Liver (tissue), 9 donors: ENCODE measurements around the gene ZBTB7A. TPM values are rescaled to one million over a fixed set of nuclear protein-coding genes. Genes with fewer than 3 reads are reported as not detected.

Experiments
- DNase-seq: peaks from one replicate; pipeline ENCODE4 v3.0.0-alpha.2; 2017; ENCODE audit warnings: low spot score
- H3K27ac ChIP-seq, 2 donors: one replicate each; pipeline ENCODE4 v1.7.0; 2013; ENCODE audit warnings: inconsistent platforms in 2 of 2, low read length in 2 of 2, control low read depth in 1 of 2, low read depth in 1 of 2, mild to moderate bottlenecking in 1 of 2
- H3K27me3 ChIP-seq, 4 donors: one replicate each; pipeline versions ENCODE4 v1.6.1 to v1.7.0; 2013; ENCODE audit warnings: low read length in 3 of 4, inconsistent platforms in 1 of 4, mild to moderate bottlenecking in 1 of 4, moderate library complexity in 1 of 4; ENCODE audit not compliant: control insufficient read depth in 4 of 4, insufficient read depth in 4 of 4
- H3K36me3 ChIP-seq, 4 donors: one replicate each; pipeline versions ENCODE4 v1.6.1 to v1.7.0; 2013; ENCODE audit warnings: low read length in 3 of 4, mild to moderate bottlenecking in 3 of 4, low read depth in 1 of 4, moderate library complexity in 1 of 4; ENCODE audit not compliant: control insufficient read depth in 4 of 4, insufficient read depth in 3 of 4
- H3K4me1 ChIP-seq, 4 donors: one replicate each; pipeline versions ENCODE4 v1.6.1 to v1.7.0; 2013; ENCODE audit warnings: low read length in 3 of 4, mild to moderate bottlenecking in 3 of 4, moderate library complexity in 1 of 4; ENCODE audit not compliant: control insufficient read depth in 4 of 4, insufficient read depth in 4 of 4
- H3K4me3 ChIP-seq, 3 donors: one replicate each; pipeline versions ENCODE4 v1.6.1 to v1.7.0; 2013; ENCODE audit warnings: low read length in 3 of 3, control low read depth in 1 of 3, low read depth in 1 of 3, mild to moderate bottlenecking in 1 of 3
- H3K9ac ChIP-seq, 2 donors: one replicate each; pipeline ENCODE4 v1.7.0; 2013; ENCODE audit warnings: low read length in 2 of 2, mild to moderate bottlenecking in 2 of 2, moderate library complexity in 2 of 2, control low read depth in 1 of 2, low read depth in 1 of 2
- H3K9me3 ChIP-seq, 4 donors: one replicate each; pipeline versions ENCODE4 v1.6.1 to v1.7.0; 2013; ENCODE audit warnings: low read length in 3 of 4; ENCODE audit not compliant: control insufficient read depth in 4 of 4
- EGR1 ChIP-seq, 2 donors: IDR thresholded peaks; 2 replicates each; pipeline ENCODE4 v1.6.1; 2016 to 2018; ENCODE audit warnings: antibody characterized with exemption in 2 of 2, low read depth in 2 of 2
- FOXA1 ChIP-seq: IDR thresholded peaks from 2 replicates; pipeline ENCODE4 v1.6.1; 2016; ENCODE audit warnings: antibody characterized with exemption
- FOXA2 ChIP-seq: IDR thresholded peaks from 2 replicates; pipeline ENCODE4 v1.6.1; 2016; ENCODE audit warnings: antibody characterized with exemption
- HNF4A ChIP-seq, 2 donors: conservative IDR thresholded peaks; 2 replicates each; pipeline ENCODE4 v1.6.1; 2016; ENCODE audit warnings: antibody characterized with exemption in 2 of 2, mild to moderate bottlenecking in 2 of 2
- JUND ChIP-seq, 2 donors: IDR thresholded peaks; 2 replicates each; pipeline ENCODE4 v1.6.1; 2016; ENCODE audit warnings: antibody characterized with exemption in 2 of 2
- NR2F2 ChIP-seq: IDR thresholded peaks from 2 replicates; pipeline ENCODE4 v1.6.1; 2016; ENCODE audit warnings: antibody characterized with exemption
- RXRA ChIP-seq, 2 donors: IDR thresholded peaks; 2 replicates each; pipeline ENCODE4 v1.6.1; 2017 to 2018; ENCODE audit warnings: antibody characterized with exemption in 2 of 2, mild to moderate bottlenecking in 1 of 2
- SP1 ChIP-seq: IDR thresholded peaks from 2 replicates; pipeline ENCODE4 v1.6.1; 2018; ENCODE audit warnings: antibody characterized with exemption, mild to moderate bottlenecking
- TAF1 ChIP-seq: conservative IDR thresholded peaks from 2 replicates; pipeline ENCODE4 v1.6.1; 2016; ENCODE audit warnings: antibody characterized with exemption, mild to moderate bottlenecking
- YY1 ChIP-seq: IDR thresholded peaks from 2 replicates; pipeline ENCODE4 v1.6.1; 2016; ENCODE audit warnings: antibody characterized with exemption, mild to moderate bottlenecking
- WGBS: extraction: QIAGEN DNeasy Blood & Tissue Kit; methylation state at CpG from one replicate; pipeline ENCODE4 v1.1.7; 2013; 5-methylcytosine and 5-hydroxymethylcytosine counted together
- polyA plus RNA-seq, 2 donors: library from polyadenylated mRNA; stranded (reverse) in 1 of 2; unstranded in 1 of 2; fragments of 200-250 nt in 1 of 2; fragments of >200 nt in 1 of 2; fragmentation: Nextera tagmentation in 1 of 2; extraction: Ambion mirVana in 1 of 2; gene quantifications; one replicate each; pipeline versions ENCODE4 v1.2.1 to v1.2.3, GENCODE V29; 2013 to 2015
- total RNA-seq, 2 donors: library from RNA; depleted of rRNA; stranded (reverse); fragments of >200 nt; gene quantifications; one replicate each; pipeline ENCODE4 v1.2.3, GENCODE V29; 2014
- TF ChIP-seq, protein P1 (sequence below): IDR thresholded peaks from 2 replicates; pipeline ENCODE4 v1.6.1; 2016; ENCODE audit warnings: antibody characterized with exemption
- TF ChIP-seq, protein P2 (sequence below): IDR thresholded peaks from 2 replicates; pipeline ENCODE4 v1.6.1; 2016; ENCODE audit warnings: antibody characterized with exemption, mild to moderate bottlenecking
- TF ChIP-seq, protein P3 (sequence below): fragments of 150-350 bp; IDR thresholded peaks from 2 replicates; pipeline ENCODE4 v1.5.1; 2017; ENCODE audit warnings: improper control_type of control experiment, low read depth, low read length; ENCODE audit not compliant: missing input control
- TF ChIP-seq, protein P4 (sequence below): IDR thresholded peaks from 2 replicates; pipeline ENCODE4 v1.6.1; 2016; ENCODE audit warnings: antibody characterized with exemption
- TF ChIP-seq, protein P5 (sequence below): IDR thresholded peaks from 2 replicates; pipeline ENCODE4 v1.6.1; 2016; ENCODE audit warnings: antibody characterized with exemption
- donor health status: healthy.
- donor health status: healthy.
- donor health status: healthy.
- donor health status: healthy.
- donor health status: healthy.

The ZBTB7A gene
- total and polyA plus RNA-seq, 4 donors, result 2.9 to 28.9 (median 17.6) TPM

DNA sequence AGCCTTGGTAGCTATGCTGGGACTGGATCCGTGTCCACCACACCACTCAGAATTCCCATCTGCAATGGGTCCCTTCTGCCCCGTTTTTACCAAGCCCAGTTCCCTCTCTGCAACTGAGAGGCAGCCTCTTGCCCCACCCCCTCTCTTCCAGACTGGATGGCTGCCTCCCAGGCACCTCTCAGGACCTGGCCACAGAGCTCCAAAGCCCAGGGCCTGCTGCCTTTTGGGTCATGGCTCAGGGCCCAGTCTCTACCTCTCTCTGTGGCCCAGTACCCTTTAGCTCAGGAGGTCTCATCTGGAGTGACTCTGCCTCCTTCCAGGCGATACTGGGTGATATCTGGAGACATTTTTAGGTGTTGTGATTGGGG lies 10.3 kb upstream of the ZBTB7A start:
- no peak overlapping the region for H3K4me3 ChIP-seq
- no peaks in the 10 kb centered on the region for H3K36me3 ChIP-seq
- H3K9ac ChIP-seq, result no peak overlapping the region
- 87% methylated on average over 3 of the region's 3 CpGs for WGBS
- no peak for DNase-seq
- no peaks in the 10 kb centered on the region for H3K9me3 ChIP-seq
- TF ChIP-seq NR2F2 (no peak), JUND (IDR thresholded peaks at IDR 0.05) (no peak), RXRA (IDR thresholded peaks at IDR 0.05) (no peak), YY1 (no peak), TAF1 (no peak), FOXA2 (no peak), SP1 (no peak), FOXA1 (no peak)
- TF ChIP-seq, protein P1, sequence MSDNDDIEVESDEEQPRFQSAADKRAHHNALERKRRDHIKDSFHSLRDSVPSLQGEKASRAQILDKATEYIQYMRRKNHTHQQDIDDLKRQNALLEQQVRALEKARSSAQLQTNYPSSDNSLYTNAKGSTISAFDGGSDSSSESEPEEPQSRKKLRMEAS, result no peak
- TF ChIP-seq, protein P2, sequence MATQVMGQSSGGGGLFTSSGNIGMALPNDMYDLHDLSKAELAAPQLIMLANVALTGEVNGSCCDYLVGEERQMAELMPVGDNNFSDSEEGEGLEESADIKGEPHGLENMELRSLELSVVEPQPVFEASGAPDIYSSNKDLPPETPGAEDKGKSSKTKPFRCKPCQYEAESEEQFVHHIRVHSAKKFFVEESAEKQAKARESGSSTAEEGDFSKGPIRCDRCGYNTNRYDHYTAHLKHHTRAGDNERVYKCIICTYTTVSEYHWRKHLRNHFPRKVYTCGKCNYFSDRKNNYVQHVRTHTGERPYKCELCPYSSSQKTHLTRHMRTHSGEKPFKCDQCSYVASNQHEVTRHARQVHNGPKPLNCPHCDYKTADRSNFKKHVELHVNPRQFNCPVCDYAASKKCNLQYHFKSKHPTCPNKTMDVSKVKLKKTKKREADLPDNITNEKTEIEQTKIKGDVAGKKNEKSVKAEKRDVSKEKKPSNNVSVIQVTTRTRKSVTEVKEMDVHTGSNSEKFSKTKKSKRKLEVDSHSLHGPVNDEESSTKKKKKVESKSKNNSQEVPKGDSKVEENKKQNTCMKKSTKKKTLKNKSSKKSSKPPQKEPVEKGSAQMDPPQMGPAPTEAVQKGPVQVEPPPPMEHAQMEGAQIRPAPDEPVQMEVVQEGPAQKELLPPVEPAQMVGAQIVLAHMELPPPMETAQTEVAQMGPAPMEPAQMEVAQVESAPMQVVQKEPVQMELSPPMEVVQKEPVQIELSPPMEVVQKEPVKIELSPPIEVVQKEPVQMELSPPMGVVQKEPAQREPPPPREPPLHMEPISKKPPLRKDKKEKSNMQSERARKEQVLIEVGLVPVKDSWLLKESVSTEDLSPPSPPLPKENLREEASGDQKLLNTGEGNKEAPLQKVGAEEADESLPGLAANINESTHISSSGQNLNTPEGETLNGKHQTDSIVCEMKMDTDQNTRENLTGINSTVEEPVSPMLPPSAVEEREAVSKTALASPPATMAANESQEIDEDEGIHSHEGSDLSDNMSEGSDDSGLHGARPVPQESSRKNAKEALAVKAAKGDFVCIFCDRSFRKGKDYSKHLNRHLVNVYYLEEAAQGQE, result no peak
- TF ChIP-seq, protein P3, sequence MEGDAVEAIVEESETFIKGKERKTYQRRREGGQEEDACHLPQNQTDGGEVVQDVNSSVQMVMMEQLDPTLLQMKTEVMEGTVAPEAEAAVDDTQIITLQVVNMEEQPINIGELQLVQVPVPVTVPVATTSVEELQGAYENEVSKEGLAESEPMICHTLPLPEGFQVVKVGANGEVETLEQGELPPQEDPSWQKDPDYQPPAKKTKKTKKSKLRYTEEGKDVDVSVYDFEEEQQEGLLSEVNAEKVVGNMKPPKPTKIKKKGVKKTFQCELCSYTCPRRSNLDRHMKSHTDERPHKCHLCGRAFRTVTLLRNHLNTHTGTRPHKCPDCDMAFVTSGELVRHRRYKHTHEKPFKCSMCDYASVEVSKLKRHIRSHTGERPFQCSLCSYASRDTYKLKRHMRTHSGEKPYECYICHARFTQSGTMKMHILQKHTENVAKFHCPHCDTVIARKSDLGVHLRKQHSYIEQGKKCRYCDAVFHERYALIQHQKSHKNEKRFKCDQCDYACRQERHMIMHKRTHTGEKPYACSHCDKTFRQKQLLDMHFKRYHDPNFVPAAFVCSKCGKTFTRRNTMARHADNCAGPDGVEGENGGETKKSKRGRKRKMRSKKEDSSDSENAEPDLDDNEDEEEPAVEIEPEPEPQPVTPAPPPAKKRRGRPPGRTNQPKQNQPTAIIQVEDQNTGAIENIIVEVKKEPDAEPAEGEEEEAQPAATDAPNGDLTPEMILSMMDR, result no peak
- TF ChIP-seq, protein P4, sequence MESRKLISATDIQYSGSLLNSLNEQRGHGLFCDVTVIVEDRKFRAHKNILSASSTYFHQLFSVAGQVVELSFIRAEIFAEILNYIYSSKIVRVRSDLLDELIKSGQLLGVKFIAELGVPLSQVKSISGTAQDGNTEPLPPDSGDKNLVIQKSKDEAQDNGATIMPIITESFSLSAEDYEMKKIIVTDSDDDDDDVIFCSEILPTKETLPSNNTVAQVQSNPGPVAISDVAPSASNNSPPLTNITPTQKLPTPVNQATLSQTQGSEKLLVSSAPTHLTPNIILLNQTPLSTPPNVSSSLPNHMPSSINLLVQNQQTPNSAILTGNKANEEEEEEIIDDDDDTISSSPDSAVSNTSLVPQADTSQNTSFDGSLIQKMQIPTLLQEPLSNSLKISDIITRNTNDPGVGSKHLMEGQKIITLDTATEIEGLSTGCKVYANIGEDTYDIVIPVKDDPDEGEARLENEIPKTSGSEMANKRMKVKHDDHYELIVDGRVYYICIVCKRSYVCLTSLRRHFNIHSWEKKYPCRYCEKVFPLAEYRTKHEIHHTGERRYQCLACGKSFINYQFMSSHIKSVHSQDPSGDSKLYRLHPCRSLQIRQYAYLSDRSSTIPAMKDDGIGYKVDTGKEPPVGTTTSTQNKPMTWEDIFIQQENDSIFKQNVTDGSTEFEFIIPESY, result no peak
- TF ChIP-seq, protein P5, sequence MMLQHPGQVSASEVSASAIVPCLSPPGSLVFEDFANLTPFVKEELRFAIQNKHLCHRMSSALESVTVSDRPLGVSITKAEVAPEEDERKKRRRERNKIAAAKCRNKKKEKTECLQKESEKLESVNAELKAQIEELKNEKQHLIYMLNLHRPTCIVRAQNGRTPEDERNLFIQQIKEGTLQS, result no peak
- peaks cover 7 to 13% (median 11%) of the 10 kb centered on the region in 4 donors for H3K4me1 ChIP-seq
- no peaks in the 10 kb centered on the region for H3K27me3 ChIP-seq
- peak overlapping the region in 1 of 2 donors; percentile 84 for H3K27ac ChIP-seq

DNA sequence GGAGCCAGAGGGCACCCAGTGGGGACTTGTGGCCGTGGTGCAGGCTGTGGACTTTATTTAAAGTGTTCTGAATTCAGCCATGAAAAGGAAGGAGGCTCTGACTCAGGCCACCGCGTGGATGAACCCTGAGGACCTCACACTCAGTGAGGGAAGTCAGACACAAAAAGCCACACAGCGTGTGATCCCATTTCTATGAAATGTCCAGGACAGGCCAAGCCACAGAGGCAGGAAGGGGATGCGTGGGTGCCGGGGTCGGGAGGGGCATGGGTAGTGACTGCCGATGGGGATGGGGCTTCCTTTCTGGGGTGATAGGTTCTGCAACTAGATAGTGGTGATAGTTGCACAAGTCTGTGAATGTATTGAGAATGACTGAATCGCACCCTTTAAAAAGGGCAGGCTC lies 8.7 kb upstream of the ZBTB7A start:
- WGBS, result 62% methylated on average over 9 of the region's 9 CpGs
- Histone ChIP-seq H3K9ac (no peak overlapping the region), H3K27ac (no peak overlapping the region), H3K27me3 (no peaks in the 10 kb centered on the region), H3K4me3 (no peak overlapping the region), H3K4me1 (peaks cover 7 to 13% (median 11%) of the 10 kb centered on the region in 4 donors), H3K36me3 (no peaks in the 10 kb centered on the region), H3K9me3 (no peaks in the 10 kb centered on the region)
- DNase-seq, result no peak
- TF ChIP-seq HNF4A (conservative IDR thresholded peaks at IDR 0.05) (no peak), EGR1 (IDR thresholded peaks at IDR 0.05; ENCODE audit: low read depth in 2 of 2) (no peak), FOXA2 (no peak), SP1 (no peak), TAF1 (no peak), JUND (IDR thresholded peaks at IDR 0.05) (no peak), YY1 (no peak), RXRA (IDR thresholded peaks at IDR 0.05) (no peak)
- TF ChIP-seq, protein P1, result no peak
- TF ChIP-seq, protein P4, result no peak
- TF ChIP-seq, protein P2, result no peak
- TF ChIP-seq, protein P5, result no peak
